HCT116 (cell line): Measurements from ENCODE around the gene BBS9. TPM values are rescaled to one million over a fixed set of nuclear protein-coding genes. Genes with fewer than 3 reads are reported as not detected.

Experiments used
- ATAC-seq: fragments of 200-7000 bp; cut with Tn5 transposase; 2 replicates; pipeline ENCODE4 v1.9.1; 2020; ENCODE audit warnings: mild to moderate bottlenecking, moderate library complexity
- BruUV-seq: library from RNA; stranded (reverse); fragments of 400-500 nt; replicated peaks from 2 replicates; lab custom pipeline; 2021; lab: Mats Ljungman, UMichigan
- CTCF ChIA-PET: fragments of 300-600 bp; sonication (Branson Sonifier 250); formaldehyde crosslinking; loops from one replicate; lab custom pipeline; 2021; ENCODE audit warnings: antibody characterized with exemption; lab: Charles Lee
- POLR2A ChIA-PET: fragments of 300-600, 350-600 bp; sonication (Branson Sonifier 250); formaldehyde crosslinking; loops from one replicate; lab custom pipeline; 2021; ENCODE audit warnings: antibody characterized with exemption; lab: Charles Lee
- RAD21 ChIA-PET, 2 experiments: fragments of 300-600 bp; sonication (Branson Sonifier 250); formaldehyde crosslinking; loops; one replicate each; lab custom pipeline; 2023; ENCODE audit warnings: low total read pairs in 2 of 2; ENCODE audit not compliant: uncharacterized antibody in 2 of 2, unreplicated experiment in 2 of 2, low non-redundant PET in 1 of 2; lab: Charles Lee
- DNase-seq: peaks from one replicate; pipeline ENCODE4 v3.0.0-alpha.2; 2010; ENCODE audit warnings: low read depth, low spot score
- H2AFZ ChIP-seq: fragments of 200-600 bp; shearing (Covaris generic), sonication (generic); 2 replicates; pipeline ENCODE4 v1.6.1; 2017; ENCODE audit warnings: low read depth, mixed run types, mixed read lengths, antibody characterized with exemption, low read length; ENCODE audit not compliant: poor library complexity, severe bottlenecking
- H3K27ac ChIP-seq: 2 replicates; pipeline ENCODE4 v1.5.1; 2012; ENCODE audit warnings: low read depth, low read length
- H3K27me3 ChIP-seq: fragments of 200-600 bp; sonication (generic); 2 replicates; pipeline ENCODE4 v1.6.1; 2016; ENCODE audit warnings: mixed run types, low read length, mixed read lengths; ENCODE audit not compliant: insufficient read depth
- H3K36me3 ChIP-seq, 2 experiments: fragments of 200-500 bp in 1 of 2; fragments of 200-600 bp in 1 of 2; sonication (Bioruptor generic) in 1 of 2; sonication (generic) in 1 of 2; 2 replicates each; pipeline versions ENCODE4 v1.5.1 to v1.6.1; 2014 to 2016; ENCODE audit warnings: low read length in 2 of 2, inconsistent platforms in 1 of 2, mixed read lengths in 1 of 2, mixed run types in 1 of 2; ENCODE audit not compliant: insufficient read depth in 2 of 2, control insufficient read depth in 1 of 2
- H3K4me1 ChIP-seq, 2 experiments: fragments of 200-600 bp in 1 of 2; sonication (generic) in 1 of 2; 2 replicates each; pipeline versions ENCODE4 v1.5.1 to v1.6.1; 2012 to 2017; ENCODE audit warnings: low read length in 2 of 2, inconsistent platforms in 1 of 2, mild to moderate bottlenecking in 1 of 2, mixed read lengths in 1 of 2, mixed run types in 1 of 2, moderate library complexity in 1 of 2; ENCODE audit not compliant: insufficient read depth in 2 of 2, control insufficient read depth in 1 of 2
- H3K4me2 ChIP-seq: fragments of 200-600 bp; sonication (generic); 2 replicates; pipeline ENCODE4 v1.6.1; 2017; ENCODE audit warnings: mixed run types, low read length, mixed read lengths
- H3K4me3 ChIP-seq, 2 experiments: fragments of 200-600 bp in 1 of 2; sonication (generic) in 1 of 2; replicated peaks in 1 of 2; 2 replicates each; pipeline ENCODE4 v1.5.1; 2011 to 2016; ENCODE audit warnings: low read length in 2 of 2, control low read depth in 1 of 2, low read depth in 1 of 2, mild to moderate bottlenecking in 1 of 2, mixed read lengths in 1 of 2, mixed run types in 1 of 2
- H3K79me2 ChIP-seq: fragments of 200-600 bp; sonication (generic); 2 replicates; pipeline ENCODE4 v1.6.1; 2017; ENCODE audit warnings: mild to moderate bottlenecking, mixed run types, low read length, moderate library complexity, mixed read lengths; ENCODE audit not compliant: insufficient read depth
- H3K9ac ChIP-seq: fragments of 200-600 bp; sonication (generic); 2 replicates; pipeline ENCODE4 v1.6.1; 2016; ENCODE audit warnings: low read length, mixed read lengths
- H3K9me2 ChIP-seq: fragments of 200-600 bp; sonication (generic), shearing (Covaris generic); 2 replicates; pipeline ENCODE4 v1.6.1; 2017; ENCODE audit warnings: mixed run types, mild to moderate bottlenecking, moderate library complexity; ENCODE audit not compliant: insufficient read depth
- H3K9me3 ChIP-seq, 2 experiments: fragments of 200-500 bp in 1 of 2; fragments of 200-600 bp in 1 of 2; sonication (Bioruptor generic) in 1 of 2; sonication (generic) in 1 of 2; 2 replicates each; pipeline ENCODE4 v1.6.1; 2014 to 2017; ENCODE audit warnings: low read length in 2 of 2, mixed read lengths in 2 of 2, inconsistent platforms in 1 of 2, low read depth in 1 of 2, mild to moderate bottlenecking in 1 of 2, mixed run types in 1 of 2, moderate library complexity in 1 of 2; ENCODE audit not compliant: control insufficient read depth in 1 of 2, insufficient read depth in 1 of 2
- H4K20me1 ChIP-seq: fragments of 200-600 bp; sonication (generic), shearing (Covaris generic); 2 replicates; pipeline ENCODE4 v1.6.1; 2017; ENCODE audit warnings: mixed run types, mild to moderate bottlenecking, moderate library complexity; ENCODE audit not compliant: insufficient read depth
- ATF3 ChIP-seq: IDR thresholded peaks from 2 replicates; pipeline ENCODE4 v1.6.1; 2012
- CBX3 ChIP-seq: IDR thresholded peaks from 2 replicates; pipeline ENCODE4 v1.6.1; 2012; ENCODE audit warnings: low read depth
- CTCF ChIP-seq, 3 experiments: fragments of 200-600 bp in 1 of 3; sonication (generic) in 1 of 3; IDR thresholded peaks in 2 of 3; conservative IDR thresholded peaks in 1 of 3; 2 replicates each; pipeline ENCODE4 v1.5.1; 2012 to 2017; ENCODE audit warnings: low read depth in 2 of 3, low read length in 2 of 3, antibody characterized with exemption in 1 of 3, borderline replicate concordance in 1 of 3, control low read depth in 1 of 3, mild to moderate bottlenecking in 1 of 3, mixed read lengths in 1 of 3, mixed run types in 1 of 3, moderate library complexity in 1 of 3; ENCODE audit not compliant: insufficient read depth in 1 of 3
- EZH2 ChIP-seq: fragments of 200-600 bp; sonication (generic); IDR thresholded peaks from 2 replicates; pipeline ENCODE4 v1.6.1; 2017; ENCODE audit warnings: antibody characterized with exemption, mixed run types
- JUND ChIP-seq: IDR thresholded peaks from 2 replicates; pipeline ENCODE4 v1.6.1; 2012
- MAX ChIP-seq: IDR thresholded peaks from 2 replicates; pipeline ENCODE4 v1.6.1; 2012
- POLR2A ChIP-seq: IDR thresholded peaks from 2 replicates; pipeline ENCODE4 v1.7.0; 2011; ENCODE audit warnings: borderline replicate concordance; ENCODE audit not compliant: insufficient read depth, insufficient read length; ENCODE audit errors: extremely low read depth
- POLR2AphosphoS5 ChIP-seq: IDR thresholded peaks from 2 replicates; pipeline ENCODE4 v1.6.1; 2011; ENCODE audit warnings: mild to moderate bottlenecking, low read depth, low read length, moderate library complexity
- SIN3A ChIP-seq: IDR thresholded peaks from 2 replicates; pipeline ENCODE4 v1.6.1; 2012; ENCODE audit warnings: low read depth
- SP1 ChIP-seq: IDR thresholded peaks from 2 replicates; pipeline ENCODE4 v1.6.1; 2012; ENCODE audit warnings: low read depth
- ZFX ChIP-seq: fragments of 450-650 bp; IDR thresholded peaks from 2 replicates; pipeline ENCODE4 v1.6.1; 2017
- intact Hi-C: fragments of 100-400 bp; cut with micrococcal nuclease; formaldehyde crosslinking; loops from 2 replicates; pipeline ENCODE4 v1.10.0; 2022
- total RNA-seq: library from RNA; stranded (reverse); gene quantifications from one replicate; pipeline ENCODE4 v1.2.1, GENCODE V29; 2021; ENCODE audit not compliant: unreplicated experiment

Gene BBS9
- total RNA-seq, 1 experiment from 2014 or later = 7.1 TPM

- Histone ChIP-seq H3K9me2 (no peaks in the 10 kb centered on the region), H3K4me1 (no peaks in the 10 kb centered on the region), H4K20me1 (no peaks in the 10 kb centered on the region), H3K4me2 (no peak overlapping the region), H2AFZ (no peak overlapping the region), H3K36me3 (peaks cover 12% of the 10 kb centered on the region in 2 experiments; a peak in 3 of 4 replicates), H3K9ac (no peak overlapping the region), H3K79me2 (no peaks in the 10 kb centered on the region), H3K9me3 (no peaks in the 10 kb centered on the region)
- RAD21 ChIA-PET = no interaction called here
- BruUV-seq = no TSS peak
- CTCF ChIA-PET = interaction anchor here (1.2 kb wide), 1 partner anchor 325 kb away, joined by 3 read pairs; no protein-coding TSS in a partner anchor
- POLR2A ChIA-PET = no interaction called here
- ATAC-seq = no peak
- TF ChIP-seq POLR2AphosphoS5 = no peak
- no peak for TF ChIP-seq SIN3A
- TF ChIP-seq CTCF (IDR thresholded peaks at IDR 0.05 in 2 of 3, conservative IDR thresholded peaks at IDR 0.05 in 1 of 3; ENCODE audit: borderline replicate concordance in 1 of 3, insufficient read depth in 1 of 3, low read depth in 2 of 3, low read length in 2 of 3) = no peak
- TF ChIP-seq EZH2 = no peak
- TF ChIP-seq JUND = no peak
- no peak for TF ChIP-seq MAX
- no peak for TF ChIP-seq CBX3
- no peak for TF ChIP-seq ZFX
- no peak for TF ChIP-seq POLR2A
- TF ChIP-seq SP1 = no peak
- no peak for TF ChIP-seq ATF3
- TF ChIP-seq, all 23 proteins: peak for 0
- H3K4me3 ChIP-seq = no peak overlapping the region
- DNase-seq = no peak
- H3K27ac ChIP-seq = no peak overlapping the region
- H3K27me3 ChIP-seq = no peaks in the 10 kb centered on the region
- intact Hi-C loops = no loop called here
Observed at GRCh38 chr7:33091111-33091531, 38.2 kb upstream of the BBS9 start.
